Fibroblast of skin of abdomen (primary cell): ENCODE results near the gene MMP14.
"Not testable (repeated sequence)": the region's sequence is repeated elsewhere in the genome, so short reads cannot be mapped to it uniquely, and the experiment has no call there.

ENCODE experiments used
- DNase-seq: peaks from one replicate; pipeline ENCODE4 v3.0.0-alpha.2; 2013

The MMP14 gene

GRCh38 chr14:22814941-22815713 lies 21.3 kb upstream of the MMP14 start, which contains the start of gene SLC7A7:
Gene SLC7A7 (minus strand): TSS chr14:22815435. CDS start chr14:22813398, 2,037 bp downstream.
- DNase-seq, result peak; percentile 40

DNA sequence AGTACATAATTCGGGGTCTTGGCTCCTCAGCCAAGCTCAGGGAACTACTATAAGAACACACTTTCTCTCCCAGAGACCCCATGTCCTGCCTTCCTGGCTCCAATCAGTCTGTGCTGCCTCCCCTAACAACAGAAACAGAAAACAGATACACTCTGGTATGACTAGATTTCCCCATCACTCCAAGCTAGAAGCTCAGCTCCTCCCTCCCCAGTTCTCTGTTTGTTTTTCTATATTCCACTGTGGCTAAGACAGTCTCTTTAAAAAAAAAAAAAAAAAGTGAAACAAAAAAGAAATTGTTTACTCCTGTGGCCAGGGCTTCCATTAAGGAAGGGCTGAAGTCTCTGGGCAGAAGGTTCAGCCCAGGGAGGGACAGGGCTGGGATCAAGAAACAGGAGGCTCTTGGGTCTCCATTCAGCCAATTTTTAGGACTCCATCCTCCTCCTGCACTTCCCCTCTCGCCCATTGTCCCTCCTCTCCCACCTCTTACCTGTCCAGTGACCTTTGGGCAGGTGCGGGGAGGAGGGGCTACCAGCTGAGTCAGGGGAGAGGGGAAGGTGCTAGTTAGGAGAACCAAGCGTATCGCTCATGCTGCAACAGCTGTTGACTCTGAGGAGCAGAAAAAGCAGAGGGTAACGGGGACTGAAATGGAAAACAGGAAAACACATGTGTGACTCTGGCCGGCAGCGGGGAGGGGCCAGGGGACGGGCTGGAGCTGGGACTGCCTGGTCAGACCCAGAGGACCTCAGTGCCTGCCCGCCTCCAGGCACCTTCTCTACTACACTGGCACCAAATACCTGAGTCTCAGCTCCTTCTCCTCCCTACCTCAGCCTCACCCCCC lies 17.0 kb upstream of the MMP14 start:
- DNase-seq, result peak; percentile 36

GRCh38 chr14:22820731-22821130 lies 15.7 kb upstream of the MMP14 start:
- peak; percentile 33 for DNase-seq

GRCh38 chr14:22821193-22822015 lies 15.0 kb upstream of the MMP14 start:
- DNase-seq, result no peak

GRCh38 chr14:22822016-22822570 lies 14.3 kb upstream of the MMP14 start:
- no peak for DNase-seq

DNA sequence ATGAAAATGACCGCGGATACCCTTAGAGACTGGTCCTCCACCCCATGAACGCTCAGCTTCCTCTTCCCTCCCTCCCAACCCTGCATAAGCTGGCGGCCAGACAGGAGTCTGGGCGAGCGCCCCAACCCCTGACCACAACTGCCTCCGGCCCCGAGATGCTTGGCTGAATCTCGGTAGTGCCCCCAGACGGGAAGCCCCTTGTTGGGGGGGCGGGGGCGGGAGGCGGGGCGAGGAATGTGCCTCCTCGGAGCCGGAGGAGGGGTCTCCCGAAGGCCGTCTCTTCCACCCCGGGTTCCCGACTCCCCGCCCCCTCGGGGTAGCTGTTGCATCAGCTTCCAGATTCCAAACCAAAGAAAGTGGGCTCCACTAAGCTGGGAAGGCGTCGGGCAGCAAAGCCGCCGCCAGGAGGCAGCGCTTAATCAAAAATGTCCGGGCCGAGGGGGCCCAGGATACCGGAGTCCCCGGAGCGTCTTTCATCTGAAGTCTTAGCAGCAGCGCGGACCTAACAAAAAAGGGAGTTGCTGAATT lies 13.8 kb upstream of the MMP14 start:
- peak; percentile 95 for DNase-seq

- peak; percentile 95 for DNase-seq
Measured at GRCh38 chr14:22824711-22825359, 11.6 kb upstream of the MMP14 start.

GRCh38 chr14:22829076-22829660 lies 7.2 kb upstream of the MMP14 start:
- DNase-seq, result not testable (repeated sequence)

GRCh38 chr14:22829661-22830442 lies 6.5 kb upstream of the MMP14 start, which contains the start of gene MRPL52:
Gene MRPL52 (plus strand): TSS chr14:22829887. CDS start chr14:22829913, 26 bp downstream.
- peak; percentile 87 for DNase-seq

DNA sequence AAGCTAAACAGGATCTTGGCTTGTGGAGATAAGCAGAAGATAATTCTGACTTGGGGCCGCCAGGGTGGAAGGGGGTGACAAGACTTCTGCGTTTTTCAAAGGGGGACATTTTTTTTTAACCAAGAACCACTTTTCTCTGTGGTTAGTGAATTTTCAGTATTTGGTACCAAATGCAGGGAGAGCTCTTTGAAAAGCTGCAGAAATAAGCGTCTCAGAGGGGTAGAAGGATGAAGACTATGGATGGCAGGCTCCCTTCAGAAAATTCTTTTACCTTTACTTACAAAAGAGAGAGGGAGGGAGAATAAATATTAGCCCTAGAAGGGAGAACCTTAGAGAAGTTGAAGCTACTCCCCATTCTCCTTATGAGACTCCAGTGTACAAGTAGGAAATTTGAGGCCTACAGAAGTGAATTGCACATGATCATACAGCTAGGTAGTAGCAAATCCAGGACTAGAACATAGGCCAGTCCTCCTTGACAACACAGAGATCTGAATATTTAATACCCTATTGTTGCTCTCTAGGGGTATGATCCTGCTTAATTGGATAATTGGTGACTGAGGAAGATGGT lies 5.9 kb upstream of the MMP14 start:
- no peak for DNase-seq

GRCh38 chr14:22835505-22835904 lies 880 bp upstream of the MMP14 start:
- DNase-seq, result no peak

DNA sequence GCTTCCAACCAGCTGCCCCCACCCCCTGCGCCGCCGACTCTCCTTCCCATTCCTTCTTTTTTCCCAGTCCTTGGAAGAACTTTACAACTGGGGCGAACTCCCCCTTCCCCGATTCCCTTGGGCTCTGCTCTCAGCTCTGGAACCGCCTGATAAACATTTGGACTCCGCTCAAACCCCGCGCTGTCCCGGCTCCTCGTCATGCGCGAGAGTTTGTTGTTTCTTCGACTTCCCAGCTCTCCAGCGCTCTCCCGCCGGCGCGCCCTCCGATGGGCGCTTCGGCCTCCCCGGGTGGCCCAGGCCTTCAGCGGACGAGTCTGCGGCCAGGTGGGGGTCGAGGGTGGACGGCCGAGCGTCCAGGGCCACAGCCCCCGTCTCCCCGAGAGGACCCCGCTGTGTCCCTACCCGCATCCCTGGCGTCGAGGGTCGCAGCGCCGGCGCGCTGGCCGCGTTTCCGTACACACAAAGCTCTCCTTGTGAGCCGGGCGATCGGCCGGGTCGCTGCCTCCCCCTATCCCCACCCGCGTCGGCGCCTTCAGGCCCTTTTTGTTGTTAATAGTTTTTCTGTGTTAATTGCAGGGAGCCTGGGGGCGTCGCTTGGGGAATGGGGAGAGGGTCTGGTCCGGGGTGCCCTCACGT lies 847 bp downstream of the MMP14 start:
- peak; percentile 55 for DNase-seq

DNA sequence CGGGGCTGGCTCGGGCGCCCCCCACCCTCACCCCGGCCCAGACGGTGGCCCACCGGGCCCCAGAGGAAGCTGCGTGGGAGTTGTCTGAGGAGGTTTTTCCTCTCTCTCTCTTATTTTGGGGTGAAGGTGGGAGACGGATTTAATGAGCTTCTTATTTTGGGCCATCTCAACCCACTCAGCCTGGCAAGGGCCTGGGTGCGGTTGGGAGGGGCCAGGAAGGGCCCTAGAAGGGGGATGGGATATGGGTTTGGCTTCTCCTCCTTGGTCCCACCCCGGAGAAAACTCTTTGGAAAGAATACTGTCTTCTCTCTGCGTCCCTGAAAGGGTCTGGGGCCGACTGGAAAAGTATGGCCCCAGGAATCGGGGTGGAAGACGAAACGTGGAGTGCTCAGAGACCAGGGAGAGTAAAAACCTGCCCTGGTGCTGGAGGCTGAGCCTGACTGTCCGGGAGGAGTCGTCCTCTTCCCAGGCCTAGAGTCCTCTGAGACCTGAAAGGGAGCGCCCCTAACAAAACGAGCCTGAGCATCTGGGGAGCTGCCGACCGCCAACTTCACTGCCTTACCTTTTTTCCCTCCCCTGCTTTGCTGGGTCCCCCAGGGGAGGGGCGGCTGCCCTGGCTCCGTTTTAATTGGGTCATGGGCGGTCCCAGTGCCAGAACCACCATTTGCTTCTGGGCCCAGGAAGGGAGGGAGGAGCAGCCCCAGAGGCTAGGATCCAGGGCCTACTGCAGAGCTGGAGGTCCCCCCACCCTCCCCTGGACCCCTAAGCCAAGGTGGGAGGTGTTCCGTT lies 1.6 kb downstream of the MMP14 start:
- peak; percentile 56 for DNase-seq

GRCh38 chr14:22838631-22839041 lies 2.3 kb downstream of the MMP14 start:
- DNase-seq, result peak; percentile 86

DNA sequence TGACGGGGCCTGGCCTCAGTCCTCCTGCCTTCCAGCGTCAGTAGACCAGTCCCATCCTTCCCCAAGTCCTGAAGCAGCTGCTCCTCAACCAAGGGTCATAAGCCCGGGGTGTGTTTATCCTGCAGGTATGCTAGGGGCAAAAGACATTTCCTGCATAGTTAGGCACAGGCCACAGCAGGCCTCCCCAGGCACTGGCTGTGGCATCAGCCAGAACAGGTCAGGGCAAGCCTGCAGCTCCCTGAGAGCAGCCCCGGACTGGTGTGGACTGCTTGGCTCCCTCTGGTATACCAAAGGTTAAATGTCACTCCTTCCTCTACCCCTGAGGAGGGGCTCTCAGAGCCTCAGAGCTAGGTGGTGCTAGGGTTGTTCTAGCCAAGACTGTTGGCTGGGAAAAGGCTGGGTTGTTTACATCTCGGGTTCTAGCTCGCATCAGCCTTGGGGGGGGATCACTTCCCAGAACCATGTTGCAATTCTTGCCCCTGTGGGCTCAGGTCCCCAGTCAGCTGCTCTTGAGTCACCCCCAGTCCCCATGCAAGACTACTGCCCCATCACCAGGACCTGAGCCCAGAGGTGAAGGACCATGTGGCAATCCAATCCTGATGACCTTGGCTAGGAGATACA lies 2.9 kb downstream of the MMP14 start:
- no peak for DNase-seq

DNA sequence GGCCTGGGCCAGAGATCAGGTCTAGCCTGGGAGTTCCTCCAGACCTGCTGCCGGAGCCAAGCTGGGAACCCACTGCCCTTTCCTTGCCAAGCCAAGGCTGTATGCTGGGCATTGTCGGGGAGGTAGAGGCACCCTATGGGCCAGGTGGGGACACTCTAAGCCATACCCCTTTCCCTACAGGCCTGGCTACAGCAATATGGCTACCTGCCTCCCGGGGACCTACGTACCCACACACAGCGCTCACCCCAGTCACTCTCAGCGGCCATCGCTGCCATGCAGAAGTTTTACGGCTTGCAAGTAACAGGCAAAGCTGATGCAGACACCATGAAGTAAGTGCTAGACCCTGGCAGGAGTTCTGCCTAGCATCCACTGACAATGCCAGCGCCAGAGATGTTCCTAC lies 4.9 kb downstream of the MMP14 start:
- DNase-seq, result no peak

DNA sequence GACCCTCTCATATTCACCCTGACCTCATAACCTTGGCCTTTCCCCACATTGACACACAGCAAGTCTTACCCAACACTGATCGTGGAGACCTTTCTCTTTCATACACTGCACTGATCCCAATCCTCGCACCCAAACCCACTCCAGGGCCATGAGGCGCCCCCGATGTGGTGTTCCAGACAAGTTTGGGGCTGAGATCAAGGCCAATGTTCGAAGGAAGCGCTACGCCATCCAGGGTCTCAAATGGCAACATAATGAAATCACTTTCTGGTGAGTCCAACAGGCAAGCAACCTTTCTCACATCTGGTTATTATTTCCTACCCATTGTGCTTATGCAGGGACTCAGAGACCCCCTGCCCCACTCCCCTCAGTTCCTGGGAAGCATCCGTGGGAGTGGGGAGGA lies 5.4 kb downstream of the MMP14 start:
- no peak for DNase-seq
